HEK293 (cell line): ENCODE measurements around the gene ACAP3.

ENCODE experiments used
- CTCF ChIA-PET: fragments of 350-600 bp; formaldehyde crosslinking; extraction: SDS; loops from one replicate; lab custom pipeline; 2021; ENCODE audit warnings: antibody characterized with exemption; lab: Yijun Ruan, JAX
- POLR2A ChIA-PET: fragments of 300-600 bp; formaldehyde crosslinking; extraction: SDS; loops from one replicate; lab custom pipeline; 2020; ENCODE audit warnings: antibody characterized with exemption, inconsistent platforms; lab: Yijun Ruan, JAX
- H3K27ac ChIP-seq: fragments of 200-500 bp; sonication (Bioruptor generic); 2 replicates; pipeline ENCODE4 v1.5.1; 2014; ENCODE audit warnings: low read depth, low read length, control low read depth, inconsistent platforms; ENCODE audit errors: extremely low read depth
- H3K36me3 ChIP-seq, 2 experiments: fragments of 200-500 bp in 1 of 2; sonication (Bioruptor generic) in 1 of 2; 1 replicate in 1 of 2; 2 replicates in 1 of 2; pipeline ENCODE4 v1.5.1; 2014 to 2017; ENCODE audit warnings: inconsistent platforms in 2 of 2, low read length in 2 of 2; ENCODE audit not compliant: control insufficient read depth in 2 of 2, insufficient read depth in 1 of 2
- H3K4me1 ChIP-seq: fragments of 200-500 bp; sonication (Bioruptor generic); 2 replicates; pipeline ENCODE4 v1.5.1; 2014; ENCODE audit warnings: mild to moderate bottlenecking, low read length, inconsistent platforms; ENCODE audit not compliant: control insufficient read depth, insufficient read depth
- H3K4me3 ChIP-seq: 2 replicates; pipeline ENCODE4 v1.5.1; 2011; ENCODE audit warnings: low read depth, mild to moderate bottlenecking, control low read depth, low read length, moderate library complexity
- H3K9me3 ChIP-seq: fragments of 200-500 bp; sonication (Bioruptor generic); 2 replicates; pipeline ENCODE4 v1.5.1; 2014; ENCODE audit warnings: low read depth, low read length, inconsistent platforms; ENCODE audit not compliant: control insufficient read depth, insufficient read depth
- KLF17 ChIP-seq: fragments of 450-650 bp; formaldehyde crosslinking; IDR thresholded peaks from 2 replicates; pipeline ENCODE4 v1.5.1; 2016; ENCODE audit warnings: missing biosample characterization, missing genetic modification characterization
- MEIS1 ChIP-seq: sonication (generic); formaldehyde crosslinking; IDR thresholded peaks from 2 replicates; pipeline ENCODE4 v1.8.1; 2022; ENCODE audit warnings: missing genetic modification reagents, mild to moderate bottlenecking, borderline replicate concordance
- PRDM1 ChIP-seq: fragments of 450-650 bp; formaldehyde crosslinking; IDR thresholded peaks from 2 replicates; pipeline ENCODE4; 2016; ENCODE audit warnings: missing biosample characterization, missing genetic modification characterization
- RBAK ChIP-seq: fragments of 450-650 bp; formaldehyde crosslinking; IDR thresholded peaks from 2 replicates; pipeline ENCODE4 v1.5.1; 2016; ENCODE audit warnings: missing biosample characterization, missing genetic modification characterization
- WT1 ChIP-seq: fragments of 450-650 bp; formaldehyde crosslinking; IDR thresholded peaks from 2 replicates; pipeline ENCODE4 v1.5.1; 2016; ENCODE audit warnings: missing biosample characterization, missing genetic modification characterization
- ZBTB7A ChIP-seq: fragments of 450-650 bp; formaldehyde crosslinking; IDR thresholded peaks from 2 replicates; pipeline ENCODE4 v1.5.1; 2016; ENCODE audit warnings: low read depth, missing biosample characterization, missing genetic modification characterization
- ZEB2 ChIP-seq: fragments of 450-650 bp; formaldehyde crosslinking; IDR thresholded peaks from 2 replicates; pipeline ENCODE4 v1.5.1; 2016; ENCODE audit warnings: missing biosample characterization, missing genetic modification characterization
- ZNF138 ChIP-seq: fragments of 450-650 bp; formaldehyde crosslinking; IDR thresholded peaks from 2 replicates; pipeline ENCODE4 v1.5.1; 2016; ENCODE audit warnings: missing biosample characterization, missing genetic modification characterization, borderline replicate concordance
- ZNF140 ChIP-seq: fragments of 450-650 bp; formaldehyde crosslinking; IDR thresholded peaks from 2 replicates; pipeline ENCODE4 v1.5.1; 2016; ENCODE audit warnings: missing biosample characterization, missing genetic modification characterization
- ZNF19 ChIP-seq: fragments of 450-650 bp; formaldehyde crosslinking; IDR thresholded peaks from 2 replicates; pipeline ENCODE4; 2016; ENCODE audit warnings: missing biosample characterization, missing genetic modification characterization, low read depth
- ZNF23 ChIP-seq: fragments of 450-650 bp; formaldehyde crosslinking; IDR thresholded peaks from 2 replicates; pipeline ENCODE4 v1.5.1; 2016; ENCODE audit warnings: missing biosample characterization, missing genetic modification characterization, borderline replicate concordance
- ZNF324 ChIP-seq: fragments of 450-650 bp; formaldehyde crosslinking; IDR thresholded peaks from 2 replicates; pipeline ENCODE4 v1.5.1; 2016; ENCODE audit warnings: missing biosample characterization, missing genetic modification characterization
- ZNF366 ChIP-seq: fragments of 450-650 bp; formaldehyde crosslinking; conservative IDR thresholded peaks from 2 replicates; pipeline ENCODE4 v1.5.1; 2016; ENCODE audit warnings: missing biosample characterization, missing genetic modification characterization
- ZNF391 ChIP-seq: fragments of 450-650 bp; formaldehyde crosslinking; IDR thresholded peaks from 2 replicates; pipeline ENCODE4 v1.5.1; 2016; ENCODE audit warnings: low read depth, missing biosample characterization, missing genetic modification characterization, borderline replicate concordance
- ZNF48 ChIP-seq: fragments of 450-650 bp; formaldehyde crosslinking; IDR thresholded peaks from 2 replicates; pipeline ENCODE4 v1.5.1; 2016; ENCODE audit warnings: missing biosample characterization, missing genetic modification characterization
- ZNF501 ChIP-seq: fragments of 450-650 bp; formaldehyde crosslinking; IDR thresholded peaks from 2 replicates; pipeline ENCODE4 v1.5.1; 2016; ENCODE audit warnings: missing biosample characterization, missing genetic modification characterization
- ZNF555 ChIP-seq: fragments of 450-650 bp; formaldehyde crosslinking; conservative IDR thresholded peaks from 2 replicates; pipeline ENCODE4 v1.5.1; 2017; ENCODE audit warnings: missing biosample characterization, mild to moderate bottlenecking, missing genetic modification characterization, inconsistent platforms
- ZNF791 ChIP-seq: fragments of 450-650 bp; formaldehyde crosslinking; IDR thresholded peaks from 2 replicates; pipeline ENCODE4 v1.5.1; 2016; ENCODE audit warnings: missing biosample characterization, missing genetic modification characterization
- TF ChIP-seq, protein P1 (sequence below): fragments of 450-650 bp; formaldehyde crosslinking; IDR thresholded peaks from 2 replicates; pipeline ENCODE4 v1.5.1; 2016; ENCODE audit warnings: missing biosample characterization, missing genetic modification characterization
- TF ChIP-seq, protein P2 (sequence below): fragments of 450-650 bp; formaldehyde crosslinking; conservative IDR thresholded peaks from 2 replicates; pipeline ENCODE4 v1.5.1; 2016; ENCODE audit warnings: low read depth, missing biosample characterization, missing genetic modification characterization
- TF ChIP-seq, protein P3 (sequence below): fragments of 450-650 bp; formaldehyde crosslinking; IDR thresholded peaks from 2 replicates; pipeline ENCODE4 v1.5.1; 2016; ENCODE audit warnings: missing biosample characterization, missing genetic modification characterization, low read depth

ACAP3 gene

GRCh38 chr1:1262758-1263157, 45.0 kb downstream of the ACAP3 start (continued):
- TF ChIP-seq ZNF19 = no peak
- TF ChIP-seq ZNF791 (tag by site-specific recombination) = no peak

GRCh38 chr1:1262071-1262470, 45.7 kb downstream of the ACAP3 start:
- POLR2A ChIA-PET = interaction anchor here (1.0 kb wide), 1 partner anchor 11 kb away, joined by 3 read pairs; the partner anchor contains the start of gene UBE2J2
- CTCF ChIA-PET = no interaction called here
- Histone ChIP-seq H3K4me1 (no peaks in the 10 kb centered on the region), H3K27ac (no peak overlapping the region), H3K4me3 (no peak overlapping the region), H3K9me3 (no peaks in the 10 kb centered on the region), H3K36me3 (peaks cover 3 to 89% of the 10 kb centered on the region in 2 experiments; a peak in 2 of 3 replicates)
- TF ChIP-seq, protein P1, sequence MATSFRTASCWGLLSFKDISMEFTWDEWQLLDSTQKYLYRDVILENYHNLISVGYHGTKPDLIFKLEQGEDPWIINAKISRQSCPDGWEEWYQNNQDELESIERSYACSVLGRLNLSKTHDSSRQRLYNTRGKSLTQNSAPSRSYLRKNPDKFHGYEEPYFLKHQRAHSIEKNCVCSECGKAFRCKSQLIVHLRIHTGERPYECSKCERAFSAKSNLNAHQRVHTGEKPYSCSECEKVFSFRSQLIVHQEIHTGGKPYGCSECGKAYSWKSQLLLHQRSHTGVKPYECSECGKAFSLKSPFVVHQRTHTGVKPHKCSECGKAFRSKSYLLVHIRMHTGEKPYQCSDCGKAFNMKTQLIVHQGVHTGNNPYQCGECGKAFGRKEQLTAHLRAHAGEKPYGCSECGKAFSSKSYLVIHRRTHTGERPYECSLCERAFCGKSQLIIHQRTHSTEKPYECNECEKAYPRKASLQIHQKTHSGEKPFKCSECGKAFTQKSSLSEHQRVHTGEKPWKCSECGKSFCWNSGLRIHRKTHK = no peak
- TF ChIP-seq ZNF23 (tag by site-specific recombination) (no peak), ZNF501 (tag by site-specific recombination) (no peak), WT1 (tag by site-specific recombination) (no peak), PRDM1 (tag by site-specific recombination) (no peak), ZNF324 (no peak), ZNF391 (no peak), ZBTB7A (no peak), ZEB2 (tag by site-specific recombination) (no peak), ZNF138 (no peak), ZNF366 (tag by site-specific recombination) (no peak), ZNF48 (tag by site-specific recombination) (no peak), ZNF555 (tag by site-specific recombination) (no peak), KLF17 (tag by site-specific recombination) (no peak), RBAK (tag by site-specific recombination) (no peak), MEIS1 (no peak), ZNF140 (tag by site-specific recombination) (no peak)
- TF ChIP-seq, protein P2, sequence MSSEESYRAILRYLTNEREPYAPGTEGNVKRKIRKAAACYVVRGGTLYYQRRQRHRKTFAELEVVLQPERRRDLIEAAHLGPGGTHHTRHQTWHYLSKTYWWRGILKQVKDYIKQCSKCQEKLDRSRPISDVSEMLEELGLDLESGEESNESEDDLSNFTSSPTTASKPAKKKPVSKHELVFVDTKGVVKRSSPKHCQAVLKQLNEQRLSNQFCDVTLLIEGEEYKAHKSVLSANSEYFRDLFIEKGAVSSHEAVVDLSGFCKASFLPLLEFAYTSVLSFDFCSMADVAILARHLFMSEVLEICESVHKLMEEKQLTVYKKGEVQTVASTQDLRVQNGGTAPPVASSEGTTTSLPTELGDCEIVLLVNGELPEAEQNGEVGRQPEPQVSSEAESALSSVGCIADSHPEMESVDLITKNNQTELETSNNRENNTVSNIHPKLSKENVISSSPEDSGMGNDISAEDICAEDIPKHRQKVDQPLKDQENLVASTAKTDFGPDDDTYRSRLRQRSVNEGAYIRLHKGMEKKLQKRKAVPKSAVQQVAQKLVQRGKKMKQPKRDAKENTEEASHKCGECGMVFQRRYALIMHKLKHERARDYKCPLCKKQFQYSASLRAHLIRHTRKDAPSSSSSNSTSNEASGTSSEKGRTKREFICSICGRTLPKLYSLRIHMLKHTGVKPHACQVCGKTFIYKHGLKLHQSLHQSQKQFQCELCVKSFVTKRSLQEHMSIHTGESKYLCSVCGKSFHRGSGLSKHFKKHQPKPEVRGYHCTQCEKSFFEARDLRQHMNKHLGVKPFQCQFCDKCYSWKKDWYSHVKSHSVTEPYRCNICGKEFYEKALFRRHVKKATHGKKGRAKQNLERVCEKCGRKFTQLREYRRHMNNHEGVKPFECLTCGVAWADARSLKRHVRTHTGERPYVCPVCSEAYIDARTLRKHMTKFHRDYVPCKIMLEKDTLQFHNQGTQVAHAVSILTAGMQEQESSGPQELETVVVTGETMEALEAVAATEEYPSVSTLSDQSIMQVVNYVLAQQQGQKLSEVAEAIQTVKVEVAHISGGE (tag by site-specific recombination) = no peak
- TF ChIP-seq, protein P3, sequence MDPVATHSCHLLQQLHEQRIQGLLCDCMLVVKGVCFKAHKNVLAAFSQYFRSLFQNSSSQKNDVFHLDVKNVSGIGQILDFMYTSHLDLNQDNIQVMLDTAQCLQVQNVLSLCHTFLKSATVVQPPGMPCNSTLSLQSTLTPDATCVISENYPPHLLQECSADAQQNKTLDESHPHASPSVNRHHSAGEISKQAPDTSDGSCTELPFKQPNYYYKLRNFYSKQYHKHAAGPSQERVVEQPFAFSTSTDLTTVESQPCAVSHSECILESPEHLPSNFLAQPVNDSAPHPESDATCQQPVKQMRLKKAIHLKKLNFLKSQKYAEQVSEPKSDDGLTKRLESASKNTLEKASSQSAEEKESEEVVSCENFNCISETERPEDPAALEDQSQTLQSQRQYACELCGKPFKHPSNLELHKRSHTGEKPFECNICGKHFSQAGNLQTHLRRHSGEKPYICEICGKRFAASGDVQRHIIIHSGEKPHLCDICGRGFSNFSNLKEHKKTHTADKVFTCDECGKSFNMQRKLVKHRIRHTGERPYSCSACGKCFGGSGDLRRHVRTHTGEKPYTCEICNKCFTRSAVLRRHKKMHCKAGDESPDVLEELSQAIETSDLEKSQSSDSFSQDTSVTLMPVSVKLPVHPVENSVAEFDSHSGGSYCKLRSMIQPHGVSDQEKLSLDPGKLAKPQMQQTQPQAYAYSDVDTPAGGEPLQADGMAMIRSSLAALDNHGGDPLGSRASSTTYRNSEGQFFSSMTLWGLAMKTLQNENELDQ (tag by site-specific recombination) = no peak
